Central memory CD4-positive, alpha-beta T cell (primary cell): ENCODE measurements around the gene ACTR2.
"Not testable (repeated sequence)": the region's sequence is repeated elsewhere in the genome, so short reads cannot be mapped to it uniquely, and the experiment has no call there.

Experiments used
- DNase-seq: peaks from one replicate; pipeline ENCODE4 v3.0.0; 2022
- total RNA-seq, 3 experiments: gene quantifications; one replicate each; lab custom pipeline; 2026; lab: John Stamatoyannopoulos, UW

ACTR2 gene
- 126 to 355 (median 288) reads per million in 3 experiments for total RNA-seq

DNA sequence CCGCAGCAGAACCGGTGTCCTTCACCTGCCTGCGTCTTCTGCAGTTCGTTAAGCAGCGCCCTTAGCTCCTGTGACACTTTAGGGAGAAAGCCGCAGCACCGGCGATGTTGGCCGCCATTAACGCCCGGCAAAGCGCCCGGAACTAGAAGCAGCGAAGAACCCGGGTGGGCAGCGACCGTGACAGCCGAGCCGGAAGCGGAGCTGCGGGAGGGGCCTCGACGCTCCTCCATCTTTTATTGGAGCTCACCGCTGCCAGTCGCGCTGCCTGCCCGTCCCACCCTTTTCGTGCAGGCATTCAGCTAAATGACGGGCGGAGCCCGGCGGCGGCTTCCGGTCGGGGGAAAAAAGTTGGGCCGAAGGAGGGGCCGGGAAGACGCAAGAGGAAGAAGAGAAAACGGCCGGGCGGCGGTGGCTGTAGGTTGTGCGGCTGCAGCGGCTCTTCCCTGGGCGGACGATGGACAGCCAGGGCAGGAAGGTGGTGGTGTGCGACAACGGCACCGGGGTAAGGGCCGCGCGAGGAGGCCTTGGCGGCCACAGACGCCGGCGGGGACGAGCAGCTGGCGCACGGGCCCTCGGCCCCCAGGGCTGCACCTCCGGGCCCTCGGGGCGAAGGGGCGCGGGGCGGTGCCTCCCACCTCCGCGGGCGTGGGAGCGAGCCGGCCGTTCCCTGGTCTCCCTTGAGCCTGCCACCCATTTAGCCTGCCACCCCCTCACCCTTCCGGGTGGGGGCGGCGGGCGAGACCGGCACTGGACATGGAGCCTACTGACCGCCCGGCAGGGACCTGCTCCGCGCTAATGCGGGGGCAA, at the start of gene ACTR2:
Gene ACTR2 (plus strand): TSS at position 376 of the 807 bp plus-strand sequence. CDS start 79 bp downstream, at position 455.
- DNase-seq = peak; percentile 94

DNA sequence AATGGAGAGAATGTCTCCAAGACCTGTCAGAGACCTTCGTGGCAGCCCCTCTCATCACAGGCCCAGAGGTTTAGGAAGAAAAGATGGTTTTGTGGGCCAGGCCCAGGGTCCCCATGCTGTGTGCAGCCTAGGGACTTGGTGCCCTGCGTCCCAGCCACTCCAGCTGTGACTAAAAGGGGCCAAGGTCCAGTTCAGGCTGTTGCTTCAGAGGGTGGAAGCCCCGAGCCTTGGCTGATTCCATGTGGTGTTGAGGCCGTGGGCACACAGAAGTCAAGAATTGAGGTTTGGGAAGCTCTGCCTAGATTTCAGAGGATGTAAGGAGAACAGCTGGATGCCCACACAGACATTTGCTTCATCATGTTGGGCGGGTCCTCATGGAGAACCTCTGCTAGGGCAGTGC, 45.1 kb upstream of the ACTR2 start:
- no peak for DNase-seq

DNA sequence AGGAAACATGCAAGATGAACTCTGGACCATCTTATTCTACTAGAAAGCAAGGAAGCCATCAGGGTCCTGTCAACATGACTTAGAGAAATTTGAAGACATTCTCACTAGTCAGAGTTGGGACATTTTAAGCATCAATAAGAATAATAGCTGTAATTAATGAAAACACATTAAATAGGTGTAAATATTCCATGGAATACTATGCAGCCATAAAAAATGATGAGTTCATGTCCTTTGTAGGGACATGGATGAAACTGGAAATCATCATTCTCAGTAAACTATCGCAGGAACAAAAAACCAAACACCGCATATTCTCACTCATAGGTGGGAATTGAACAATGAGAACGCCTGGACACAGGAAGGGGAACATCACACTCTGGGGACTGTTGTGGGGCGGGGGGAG, 44.2 kb upstream of the ACTR2 start:
- not testable (repeated sequence) for DNase-seq

DNA sequence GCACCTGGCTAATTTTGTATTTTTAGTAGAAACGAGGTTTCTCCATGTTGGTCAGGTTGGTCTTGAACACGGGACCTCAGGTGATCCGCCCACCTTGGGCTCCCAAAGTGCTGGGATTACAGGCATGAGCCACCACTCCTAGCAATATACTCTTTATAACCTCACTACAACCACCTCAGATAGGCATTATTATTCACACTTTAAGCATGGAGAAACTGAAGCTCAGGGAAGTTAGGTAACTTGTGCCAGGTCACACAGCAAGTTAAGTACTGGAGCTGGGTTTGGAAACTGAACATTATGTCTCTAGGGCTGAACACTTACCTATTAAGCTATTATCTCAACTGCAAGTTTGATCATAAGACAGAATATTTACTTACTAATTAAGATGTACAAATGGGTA, 42.6 kb upstream of the ACTR2 start:
- DNase-seq = no peak

DNA sequence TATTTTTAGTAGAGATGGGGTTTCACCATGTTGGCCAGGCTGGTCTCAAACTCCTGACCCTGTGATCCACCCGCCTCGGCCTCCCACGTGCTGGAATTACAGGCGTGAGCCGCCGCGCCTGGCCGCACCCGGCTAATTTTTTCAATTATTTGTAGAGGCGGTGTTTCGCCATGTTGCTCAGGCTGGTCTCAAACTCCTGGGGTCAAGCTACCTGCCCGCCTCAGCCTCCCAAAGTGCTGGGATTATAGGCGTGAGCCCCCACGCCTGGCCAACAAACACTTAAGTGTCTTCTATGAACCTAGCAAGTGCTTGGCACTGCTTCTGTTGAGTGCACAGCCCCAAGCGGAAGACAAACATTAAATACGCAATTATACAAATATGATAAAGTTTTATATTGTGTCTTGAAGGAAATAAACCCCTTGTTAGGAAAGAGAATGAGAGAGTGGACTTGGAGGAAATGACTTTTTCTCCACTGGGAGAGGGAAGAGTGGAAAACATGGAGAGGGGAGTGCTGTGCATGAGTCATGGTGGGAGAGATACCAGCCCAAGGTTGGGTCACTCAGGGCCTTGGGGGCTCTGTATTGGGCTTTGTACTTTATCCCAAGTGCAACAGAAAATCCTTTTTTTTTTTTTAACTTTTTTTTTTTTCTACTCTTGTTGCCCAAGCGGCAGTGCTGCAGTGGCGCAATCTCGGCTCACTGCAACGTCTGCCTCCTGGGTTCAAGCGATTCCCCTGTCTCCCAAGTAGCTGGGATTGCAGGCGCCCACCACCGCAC, 41.4 kb upstream of the ACTR2 start:
- no peak for DNase-seq

DNA sequence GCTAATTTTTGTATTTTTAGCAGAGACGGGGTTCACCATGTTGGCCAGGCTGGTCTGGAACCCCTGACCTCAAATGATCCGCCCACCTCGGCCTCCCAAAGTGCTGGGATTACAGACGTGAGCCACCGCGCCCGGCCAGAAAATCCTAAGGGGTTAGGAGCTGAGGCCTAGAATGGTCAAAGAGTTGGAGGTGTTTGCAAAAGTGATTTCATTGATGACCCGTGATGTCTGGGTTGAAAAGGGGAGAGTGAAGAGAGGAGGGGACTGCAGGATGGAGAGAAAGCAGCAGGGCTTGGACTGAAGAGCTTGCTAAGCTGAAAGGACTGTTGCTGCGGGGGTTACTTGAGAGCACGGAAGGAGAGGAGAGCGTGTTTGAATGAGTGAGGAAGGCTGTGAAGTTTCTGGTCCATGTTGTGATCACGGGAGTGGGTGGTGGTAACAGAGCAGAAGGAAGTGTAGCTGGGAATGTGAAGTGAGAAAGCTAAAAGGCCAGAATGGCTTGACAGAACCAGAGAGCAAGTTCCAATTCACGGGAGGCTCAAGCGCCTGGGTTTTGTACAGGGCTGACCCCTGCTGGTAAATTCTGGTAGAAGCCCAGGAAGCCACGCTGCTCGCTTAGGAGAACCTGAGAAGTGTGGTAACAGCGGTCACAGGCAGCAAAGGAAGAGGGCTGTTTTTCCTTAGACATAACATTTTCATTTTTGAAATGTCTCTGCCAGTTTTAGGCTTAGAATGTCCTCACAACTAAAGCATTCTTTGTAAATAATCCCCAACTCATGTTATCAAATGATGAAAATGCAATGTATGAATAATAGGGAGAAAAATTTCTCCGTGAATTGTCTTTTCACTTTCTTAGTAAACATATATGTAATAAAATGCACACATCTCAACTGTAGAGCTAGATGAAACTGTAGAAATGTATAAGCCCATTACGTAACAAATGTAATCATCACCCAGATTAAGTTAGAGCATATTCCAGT, 40.5 kb upstream of the ACTR2 start:
- peak; percentile 42 for DNase-seq

DNA sequence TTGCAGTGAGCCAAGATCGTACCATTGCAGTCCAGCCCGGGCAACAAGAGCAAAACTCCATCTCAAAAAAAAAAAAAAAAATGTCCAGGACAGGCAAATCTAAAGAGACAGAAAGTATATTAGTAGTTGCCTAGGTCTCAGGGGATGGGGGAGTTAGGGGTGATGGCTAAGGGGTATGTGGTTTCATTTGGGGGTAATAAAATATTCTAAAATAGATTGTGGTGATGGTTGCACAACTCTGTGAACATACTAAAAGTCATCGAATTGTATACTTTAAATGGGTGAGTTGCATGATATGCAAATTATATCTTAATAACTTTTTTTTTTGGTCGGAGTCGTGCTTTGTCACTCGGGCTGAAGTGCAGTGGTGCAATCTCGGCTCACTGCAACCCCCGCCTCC, 34.2 kb upstream of the ACTR2 start:
- no peak for DNase-seq

DNA sequence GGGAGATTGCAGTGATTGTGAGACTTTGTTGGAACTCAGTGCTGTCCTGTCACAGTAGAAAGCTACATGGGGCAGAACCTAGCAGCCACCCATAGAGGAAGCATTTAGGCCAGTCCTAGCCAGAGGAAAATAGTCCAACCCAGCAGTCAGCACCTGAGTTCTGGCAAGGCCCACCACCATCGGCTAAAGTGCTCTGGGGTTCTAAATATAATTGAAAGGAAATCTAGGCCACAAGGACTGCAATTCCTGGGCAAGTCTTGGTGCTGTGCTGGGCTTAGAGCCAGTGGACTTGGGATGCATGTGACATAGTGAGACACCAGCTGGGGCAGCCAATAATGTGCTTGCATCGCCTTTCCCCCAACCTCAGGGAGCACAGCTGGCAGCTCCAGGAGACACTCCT, 28.9 kb upstream of the ACTR2 start:
- DNase-seq = no peak

DNA sequence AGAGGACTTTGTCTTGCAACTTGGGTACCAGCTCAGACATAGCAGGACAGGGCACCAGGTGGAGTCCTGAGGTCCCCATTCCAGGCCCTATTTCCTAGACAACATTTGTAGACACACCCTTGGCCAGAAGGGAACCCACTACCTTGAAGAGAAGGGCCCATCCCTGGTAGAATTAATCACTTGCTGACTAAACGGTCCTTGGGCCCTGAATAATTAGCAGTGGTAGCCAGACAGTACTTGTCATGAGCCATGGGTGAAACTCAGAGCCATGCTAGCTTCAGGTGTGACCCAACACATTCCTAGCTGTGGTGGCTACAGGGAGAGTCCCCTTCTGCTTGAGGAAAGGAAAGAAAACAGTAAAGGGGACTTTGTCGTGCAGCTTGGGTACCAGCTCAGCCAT, 28.5 kb upstream of the ACTR2 start:
- no peak for DNase-seq

DNA sequence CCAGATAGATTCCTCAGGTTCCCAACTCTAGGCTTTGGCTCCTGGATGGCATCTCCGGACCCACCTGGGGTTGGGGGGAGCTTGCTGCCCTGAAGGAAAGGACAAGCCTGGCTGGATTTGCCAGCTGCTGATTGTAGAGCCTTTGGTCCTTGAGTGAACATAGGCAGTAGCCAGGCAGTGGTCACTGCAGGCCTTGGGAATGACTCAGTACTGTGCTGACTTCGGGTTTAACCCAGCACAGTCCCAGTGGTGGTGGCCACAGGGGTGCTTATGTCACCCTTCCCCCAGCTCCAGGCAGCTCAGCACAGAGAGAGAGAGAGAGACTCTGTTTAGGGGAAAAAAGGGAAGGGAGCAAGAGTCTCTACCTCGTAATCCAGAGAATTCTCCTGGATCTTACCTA, 27.7 kb upstream of the ACTR2 start:
- DNase-seq = no peak

DNA sequence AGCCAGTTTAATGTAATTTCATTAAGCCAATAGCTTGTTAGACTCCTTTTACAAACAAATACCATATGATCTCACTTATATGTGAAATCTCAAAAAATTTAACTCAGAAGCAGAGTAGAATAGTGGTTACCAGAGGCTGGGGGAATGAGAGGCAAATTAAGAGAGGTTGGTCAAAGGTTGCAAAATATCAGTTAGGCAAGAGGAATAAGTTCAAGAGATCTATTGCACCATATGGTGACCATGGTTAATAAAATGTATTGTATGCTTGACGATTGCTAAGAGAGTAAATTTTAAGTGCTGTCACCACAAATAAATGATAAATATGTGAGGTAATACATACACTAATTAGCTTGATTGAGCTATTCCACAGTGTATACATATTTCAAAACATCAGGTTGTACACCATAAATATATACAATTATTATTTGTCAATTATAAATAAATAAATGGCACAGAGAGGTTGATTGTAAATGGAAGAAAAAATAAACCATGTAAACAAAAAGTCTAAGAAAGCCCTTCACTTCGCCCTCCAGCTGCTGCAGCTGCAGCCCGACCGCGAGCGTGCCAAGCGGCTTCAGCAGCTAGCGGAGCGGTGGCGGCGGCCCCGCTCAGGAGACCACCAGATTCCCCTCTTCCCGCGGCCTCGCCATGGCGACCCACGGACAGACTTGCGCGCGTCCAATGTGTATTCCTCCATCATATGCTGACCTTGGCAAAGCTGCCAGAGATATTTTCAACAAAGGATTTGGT, 23.0 kb upstream of the ACTR2 start:
- peak; percentile 37 for DNase-seq

DNA sequence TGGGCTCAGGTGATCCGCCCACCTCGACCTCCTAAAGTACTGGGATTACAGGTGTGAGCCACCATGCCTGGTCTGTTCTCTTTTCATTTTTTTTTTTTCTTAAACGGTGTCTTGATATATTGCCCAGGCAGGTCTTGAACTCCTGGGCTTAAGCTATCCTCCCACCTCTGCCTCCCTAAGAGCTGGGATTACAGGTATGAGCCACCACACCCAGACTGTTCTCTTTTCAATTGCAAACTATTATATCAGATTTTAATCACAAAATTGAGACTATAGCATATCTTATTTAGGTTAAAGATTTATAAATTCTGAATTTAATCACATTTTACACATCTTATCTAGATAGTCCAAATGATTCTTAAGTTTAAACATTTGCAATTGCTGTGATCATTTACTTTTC, 15.5 kb upstream of the ACTR2 start:
- DNase-seq = no peak

DNA sequence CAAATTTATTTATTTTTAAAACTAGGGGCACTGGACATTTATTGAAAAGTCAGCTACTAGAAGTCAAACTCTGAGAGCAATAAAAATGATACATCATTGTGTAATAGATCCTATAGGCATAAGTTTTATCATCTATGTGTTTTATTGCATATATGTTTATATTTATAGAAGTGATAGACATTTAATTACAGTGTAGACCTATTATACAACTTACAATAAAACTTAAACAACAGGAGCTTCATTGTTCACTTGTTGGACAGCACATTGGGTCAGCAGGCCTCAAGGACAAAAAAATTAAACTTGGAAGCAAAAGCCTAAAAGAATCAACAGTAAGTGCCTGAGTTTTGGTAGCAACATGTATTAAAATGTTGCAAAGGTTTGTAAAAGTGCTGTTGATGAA, 15.0 kb upstream of the ACTR2 start:
- no peak for DNase-seq

DNA sequence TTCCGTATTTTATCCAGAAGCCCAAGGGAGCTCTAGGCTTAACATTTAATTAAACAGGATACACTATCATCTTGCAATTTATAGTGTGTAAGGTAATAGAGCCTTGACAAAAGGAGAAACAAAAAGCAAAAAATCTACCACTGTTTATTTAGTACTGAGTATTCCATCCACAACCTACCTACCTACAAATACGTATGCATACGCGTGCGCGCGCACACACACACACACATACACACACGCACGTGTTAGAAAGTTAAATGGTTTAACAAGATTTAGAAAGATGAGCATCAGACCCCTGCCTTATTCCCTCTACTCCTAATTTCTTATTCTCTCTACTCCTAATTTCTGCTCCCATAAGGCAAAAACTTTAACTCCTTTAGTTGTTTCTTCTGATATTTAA, 14.6 kb upstream of the ACTR2 start:
- DNase-seq = no peak

DNA sequence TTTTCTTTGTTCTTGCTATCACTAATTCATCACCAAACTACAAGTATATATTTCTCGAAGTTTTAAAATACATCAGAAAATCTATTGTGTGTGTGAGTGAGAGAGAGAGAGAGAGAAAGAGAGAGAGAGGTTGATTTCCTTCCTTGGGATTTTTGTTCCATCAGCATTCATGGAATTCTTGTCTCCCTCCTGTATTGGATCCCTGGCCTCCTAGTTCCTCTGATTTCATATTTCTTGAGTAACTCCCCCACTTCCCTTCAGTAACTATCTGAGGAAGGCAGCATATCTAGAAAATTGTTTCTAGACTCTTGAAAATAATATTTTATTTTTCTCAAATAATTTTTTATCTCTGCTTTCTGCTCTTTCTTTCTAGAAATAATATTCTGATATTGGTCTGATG, 13.3 kb upstream of the ACTR2 start:
- no peak for DNase-seq

DNA sequence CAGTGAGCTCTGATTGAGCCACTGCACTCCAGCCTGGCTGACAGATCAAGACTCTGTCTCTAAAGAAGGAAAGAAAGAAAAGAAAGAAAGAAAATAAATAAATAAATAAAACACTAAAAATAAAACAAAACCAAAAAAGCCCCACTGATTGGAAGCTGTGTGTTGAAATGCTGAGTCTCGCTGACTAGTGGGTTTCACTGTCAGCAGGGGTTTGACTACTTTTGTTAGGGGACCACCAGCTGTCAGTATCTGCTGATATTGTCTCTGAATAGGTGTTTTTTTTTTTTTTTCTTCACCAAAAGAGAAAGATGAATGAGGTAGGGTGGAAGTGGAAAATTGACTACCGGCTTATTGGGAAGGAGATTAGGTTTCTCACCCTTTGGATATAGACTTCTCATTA, 12.8 kb upstream of the ACTR2 start:
- no peak for DNase-seq

DNA sequence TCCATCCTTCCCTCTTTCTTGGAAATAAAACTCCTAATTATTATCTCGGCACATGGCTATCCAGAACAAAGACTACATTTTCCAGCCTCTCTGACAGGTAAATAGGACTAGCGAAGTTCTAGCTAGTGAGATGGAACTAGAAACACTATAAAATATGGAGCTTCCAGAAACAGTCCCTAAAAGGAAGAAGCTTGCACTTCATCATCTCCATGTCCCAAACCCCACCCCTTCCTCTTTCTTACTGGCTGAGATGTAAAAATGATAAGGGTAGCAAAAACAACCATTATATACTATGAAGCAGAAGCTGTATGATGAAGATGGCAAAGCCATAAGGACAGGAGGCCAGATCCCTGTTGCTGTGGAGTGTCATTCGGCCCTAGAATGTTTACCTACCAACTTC, 11.7 kb upstream of the ACTR2 start:
- DNase-seq = no peak

DNA sequence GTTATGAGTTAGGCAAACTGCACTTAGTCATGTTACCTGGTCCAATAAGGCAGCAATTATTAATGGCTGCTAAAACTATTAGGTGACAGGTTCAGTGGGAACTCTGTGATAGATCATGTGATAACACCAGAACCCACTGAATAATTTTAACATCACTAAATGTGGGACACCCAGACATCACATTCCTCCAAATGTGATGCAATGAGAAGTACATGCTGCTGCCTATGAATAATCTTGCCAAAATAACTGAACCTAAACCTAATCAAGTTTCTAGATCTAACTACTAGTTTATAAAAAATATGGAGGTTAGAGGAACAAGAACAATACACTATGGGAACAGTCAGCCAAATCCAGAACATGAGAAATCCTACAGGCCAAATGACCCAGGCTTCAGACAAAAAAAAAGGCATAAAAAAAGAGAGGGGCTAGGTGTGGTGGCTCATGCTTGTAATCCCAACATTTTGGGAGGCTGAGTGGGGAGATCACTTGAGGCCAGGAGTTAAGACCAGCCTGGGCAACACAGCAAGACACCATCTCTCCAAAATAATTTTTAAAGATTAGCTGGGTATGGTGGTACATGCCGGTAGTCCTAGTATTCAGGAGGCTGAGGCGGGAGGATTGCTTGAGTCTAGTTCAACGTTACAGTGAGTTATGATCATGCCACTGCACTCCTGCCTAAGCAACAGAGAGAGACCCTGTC, 7.0 kb upstream of the ACTR2 start:
- no peak for DNase-seq

DNA sequence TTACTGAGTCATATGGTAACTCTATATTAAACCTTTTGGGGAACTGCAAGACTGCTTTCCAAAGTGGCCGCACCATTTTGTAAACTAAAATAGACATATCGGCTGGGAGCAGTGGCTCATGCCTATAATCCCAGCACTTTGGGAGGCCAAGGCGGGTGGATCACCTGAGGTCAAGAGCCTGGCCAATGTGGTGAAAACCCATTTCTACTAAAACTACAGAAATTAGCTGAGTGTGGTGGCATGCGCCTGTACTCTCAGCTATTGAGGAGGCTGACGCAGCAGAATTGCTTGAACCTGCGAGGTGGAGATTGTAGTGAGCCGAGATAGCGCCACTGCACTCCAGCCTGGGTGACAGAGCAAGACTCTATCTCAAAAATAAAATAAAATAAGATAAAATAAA, 6.4 kb upstream of the ACTR2 start:
- not testable (repeated sequence) for DNase-seq

DNA sequence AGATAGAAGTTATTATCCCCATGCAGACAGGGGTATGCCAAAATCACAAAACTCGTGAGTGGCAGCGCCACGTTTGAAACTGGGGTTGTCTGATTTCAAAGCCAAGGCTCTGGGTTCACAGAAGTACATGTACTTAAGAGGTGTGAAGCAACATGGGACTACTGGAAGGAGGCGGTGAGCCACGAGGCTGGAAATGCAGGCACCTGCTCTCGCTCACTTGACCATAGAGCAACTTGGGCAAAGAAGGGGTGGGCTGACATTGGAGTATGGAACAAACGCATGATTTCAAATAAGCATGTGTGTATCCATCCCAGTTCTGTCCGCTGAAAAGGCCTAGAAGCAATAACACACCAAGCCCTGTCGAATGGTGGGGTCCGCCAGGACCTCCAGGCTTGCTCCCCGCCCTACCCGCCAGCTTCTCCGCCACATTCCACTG, 593 bp upstream of the ACTR2 start:
- DNase-seq = peak; percentile 3

DNA sequence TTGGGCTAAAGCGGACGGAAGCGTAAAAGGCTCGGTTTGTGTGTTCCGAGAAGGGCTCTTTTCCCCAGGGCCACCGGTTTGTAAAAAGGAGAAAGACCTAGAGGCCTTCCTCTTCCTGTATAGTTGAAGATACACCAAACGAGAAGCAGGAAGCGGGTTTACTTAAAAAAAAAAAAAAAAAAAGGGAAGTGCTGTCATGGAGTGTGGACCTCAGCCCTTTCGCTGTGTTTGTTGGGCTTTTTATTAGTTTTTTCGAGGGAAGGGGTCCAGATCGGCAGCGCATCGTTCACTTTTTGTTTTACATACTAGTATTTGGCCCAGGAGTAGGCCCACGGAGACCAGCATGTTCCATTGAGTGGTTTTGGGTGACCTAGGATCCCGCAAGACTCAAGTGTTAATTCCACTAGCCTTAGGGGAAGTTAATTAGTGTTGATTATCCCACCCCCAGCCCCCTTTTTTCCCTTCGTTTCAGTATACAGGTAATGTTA, 676 bp downstream of the ACTR2 start:
- DNase-seq = peak; percentile 67
